Measurements from ENCODE around the gene PRPSAP2.
"Not testable (repeated sequence)": the region's sequence is repeated elsewhere in the genome, so short reads cannot be mapped to it uniquely, and the experiment has no call there.

Gene PRPSAP2

GRCh38 chr17:18947866-18948265 is 89.9 kb downstream of the PRPSAP2 start:
- no peak for DNase-seq

GRCh38 chr17:18948476-18949006 is 90.6 kb downstream of the PRPSAP2 start:
- no peak for DNase-seq

GRCh38 chr17:18949566-18949965 is 91.6 kb downstream of the PRPSAP2 start:
- DNase-seq, result no peak

- no peak for DNase-seq
Measured at GRCh38 chr17:18950346-18950745, 92.4 kb downstream of the PRPSAP2 start.

GRCh38 chr17:18950944-18951905 is 93.3 kb downstream of the PRPSAP2 start:
- DNase-seq, result no peak

- DNase-seq, result no peak
Measured at GRCh38 chr17:18951941-18952842, 94.3 kb downstream of the PRPSAP2 start, which contains the start of gene SLC5A10. Gene SLC5A10, plus strand, starts transcription at chr17:18952165. Its CDS starts 41 bp downstream, at chr17:18952206.

- DNase-seq, result no peak
Measured at GRCh38 chr17:18953231-18953728, 95.3 kb downstream of the PRPSAP2 start.

GRCh38 chr17:18954321-18954720 is 96.4 kb downstream of the PRPSAP2 start:
- no peak for DNase-seq

GRCh38 chr17:18955009-18955408 is 97.1 kb downstream of the PRPSAP2 start:
- no peak for DNase-seq

- DNase-seq, result not testable (repeated sequence)
Measured at GRCh38 chr17:18956021-18956420, 98.1 kb downstream of the PRPSAP2 start.

- DNase-seq, result no peak
Measured at GRCh38 chr17:18956581-18956980, 98.7 kb downstream of the PRPSAP2 start.

GRCh38 chr17:18957831-18958230 is 99.9 kb downstream of the PRPSAP2 start:
- no peak for DNase-seq

GRCh38 chr17:18958611-18959010 is 100.7 kb downstream of the PRPSAP2 start:
- DNase-seq, result no peak

- DNase-seq, result no peak
Measured at GRCh38 chr17:18959071-18959844, 101.3 kb downstream of the PRPSAP2 start.

- DNase-seq, result no peak
Measured at GRCh38 chr17:18959845-18960240, 101.9 kb downstream of the PRPSAP2 start.

GRCh38 chr17:18960241-18960665 is 102.3 kb downstream of the PRPSAP2 start:
- no peak for DNase-seq

- peak; percentile 69 for DNase-seq
Measured at GRCh38 chr17:18960803-18961511, 103.0 kb downstream of the PRPSAP2 start.

GRCh38 chr17:18961634-18962493 is 103.9 kb downstream of the PRPSAP2 start:
- no peak for DNase-seq

GRCh38 chr17:18962494-18962815 is 104.5 kb downstream of the PRPSAP2 start:
- DNase-seq, result no peak

All from SHP77 treated with DMSO at 0.1 percent for 48 hours (cell line).